ENCODE measurements around the gene USHBP1. TPM values are rescaled to one million over a fixed set of nuclear protein-coding genes. Genes with fewer than 3 reads are reported as not detected.

Gene USHBP1
- total and polyA plus RNA-seq, 12 donors: 0.71 to 23.6 (median 5.3) TPM

DNA sequence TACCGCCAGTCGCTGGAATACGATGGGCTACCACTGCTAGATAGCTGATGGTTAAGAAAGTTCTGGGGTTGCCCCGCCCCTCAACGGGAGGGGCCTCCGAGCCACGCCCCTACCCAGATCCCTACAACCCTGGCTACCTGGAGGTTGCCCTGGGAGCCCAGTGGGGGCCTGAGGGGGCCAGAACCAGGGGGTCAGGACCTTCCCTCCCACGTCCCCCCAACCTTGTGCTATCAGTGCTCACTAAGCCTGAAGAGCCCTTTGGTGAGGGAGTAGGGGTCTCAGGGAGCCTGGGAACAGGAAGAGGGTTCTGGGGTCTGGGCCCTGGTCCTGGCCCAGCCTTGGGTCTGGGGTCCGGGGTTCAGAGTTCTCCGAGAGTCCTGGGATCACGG is 29.6 kb downstream of the USHBP1 start:
- Histone ChIP-seq H3K27ac (peak overlapping the region; percentile 5 to 89 (median 46)), H3K36me3 (replicated peaks in 1 of 2) (peaks cover 0 to 32% of the 10 kb centered on the region in 2 donors), H3K9me3 (replicated peaks in 1 of 3) (no peaks in the 10 kb centered on the region), H3K27me3 (no peaks in the 10 kb centered on the region), H3K4me1 (replicated peaks in 1 of 2) (peaks cover 21 to 23% of the 10 kb centered on the region in 2 donors), H3K4me3 (peak overlapping the region in 2 of 4 donors; percentile 10 to 86)
- TF ChIP-seq, protein P1, sequence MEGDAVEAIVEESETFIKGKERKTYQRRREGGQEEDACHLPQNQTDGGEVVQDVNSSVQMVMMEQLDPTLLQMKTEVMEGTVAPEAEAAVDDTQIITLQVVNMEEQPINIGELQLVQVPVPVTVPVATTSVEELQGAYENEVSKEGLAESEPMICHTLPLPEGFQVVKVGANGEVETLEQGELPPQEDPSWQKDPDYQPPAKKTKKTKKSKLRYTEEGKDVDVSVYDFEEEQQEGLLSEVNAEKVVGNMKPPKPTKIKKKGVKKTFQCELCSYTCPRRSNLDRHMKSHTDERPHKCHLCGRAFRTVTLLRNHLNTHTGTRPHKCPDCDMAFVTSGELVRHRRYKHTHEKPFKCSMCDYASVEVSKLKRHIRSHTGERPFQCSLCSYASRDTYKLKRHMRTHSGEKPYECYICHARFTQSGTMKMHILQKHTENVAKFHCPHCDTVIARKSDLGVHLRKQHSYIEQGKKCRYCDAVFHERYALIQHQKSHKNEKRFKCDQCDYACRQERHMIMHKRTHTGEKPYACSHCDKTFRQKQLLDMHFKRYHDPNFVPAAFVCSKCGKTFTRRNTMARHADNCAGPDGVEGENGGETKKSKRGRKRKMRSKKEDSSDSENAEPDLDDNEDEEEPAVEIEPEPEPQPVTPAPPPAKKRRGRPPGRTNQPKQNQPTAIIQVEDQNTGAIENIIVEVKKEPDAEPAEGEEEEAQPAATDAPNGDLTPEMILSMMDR (IDR thresholded peaks at IDR 0.05): no peak
- no peak for TF ChIP-seq POLR2A (IDR thresholded peaks at IDR 0.05)
- WGBS, 4 donors: 10 to 23% (median 16%) methylated on average over 7 to 11 of the region's 11 CpGs
- DNase-seq: peak in 6 of 7 donors; percentile 60 to 77 (median 70)
- intact Hi-C loops (cut with DNase I): no loop called here

DNA sequence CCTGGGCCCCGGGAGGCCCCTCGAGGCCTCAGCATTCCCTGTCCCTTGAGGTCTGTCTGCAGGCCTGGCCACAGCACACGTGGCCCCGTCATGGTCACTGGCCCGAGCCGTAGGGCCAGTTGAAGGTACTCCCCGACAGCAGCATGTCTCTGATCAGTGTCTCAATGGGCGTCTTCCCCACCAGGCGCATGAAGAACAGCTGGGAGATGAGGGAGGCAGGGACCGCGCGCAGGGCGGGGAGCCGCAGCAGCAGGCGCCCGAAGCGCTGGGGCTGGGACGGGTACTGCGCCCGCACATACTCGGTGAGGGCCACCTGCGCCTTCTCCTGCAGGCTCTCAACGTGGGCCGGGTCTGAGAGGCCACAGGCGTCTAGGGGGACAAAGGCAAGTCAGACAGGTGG is 32.3 kb downstream of the USHBP1 start:
- H3K36me3 ChIP-seq (replicated peaks in 1 of 2): peaks cover 0 to 31% of the 10 kb centered on the region in 2 donors
- intact Hi-C loops (cut with DNase I): no loop called here
- no peak for DNase-seq

DNA sequence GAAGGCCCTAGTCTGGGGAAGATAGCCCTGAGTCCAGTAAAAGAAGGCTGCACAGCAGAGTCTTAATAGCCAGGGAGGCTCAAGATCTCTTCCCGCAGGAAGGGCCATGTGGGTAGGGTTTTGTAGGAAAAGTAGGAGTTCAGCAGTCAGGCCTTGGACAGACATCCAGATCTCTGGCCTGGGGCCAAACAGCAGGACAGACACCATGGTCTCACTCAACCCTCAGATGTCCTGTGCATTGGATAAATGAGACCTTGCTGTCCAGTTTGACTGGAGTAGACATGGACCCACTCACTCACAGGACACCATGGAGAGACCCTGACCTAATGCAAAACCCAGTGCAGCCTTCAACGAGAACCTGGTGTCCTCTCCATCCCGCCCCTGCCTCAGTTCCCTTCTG is 34.7 kb downstream of the USHBP1 start:
- 83 to 94% (median 89%) methylated on average over 3 of the region's 3 CpGs for WGBS, 4 donors
- peaks cover 15 to 24% of the 10 kb centered on the region in 2 donors for H3K4me1 ChIP-seq (replicated peaks in 1 of 2)
- H3K4me3 ChIP-seq: no peak overlapping the region
- intact Hi-C loops (cut with DNase I): no loop called here
- no peaks in the 10 kb centered on the region for H3K9me3 ChIP-seq (replicated peaks in 1 of 3)
- TF ChIP-seq, protein P1 (IDR thresholded peaks at IDR 0.05): no peak
- no peak for TF ChIP-seq POLR2A (IDR thresholded peaks at IDR 0.05)
- peaks cover 0 to 31% of the 10 kb centered on the region in 2 donors for H3K36me3 ChIP-seq (replicated peaks in 1 of 2)
- H3K27me3 ChIP-seq: no peaks in the 10 kb centered on the region
- no peak for DNase-seq
- no peak overlapping the region for H3K27ac ChIP-seq

More for the DNA sequence above, 32.3 kb downstream of the USHBP1 start:
- peaks cover 21 to 29% of the 10 kb centered on the region in 2 donors for H3K4me1 ChIP-seq (replicated peaks in 1 of 2)
- no peak overlapping the region for H3K4me3 ChIP-seq
- no peaks in the 10 kb centered on the region for H3K27me3 ChIP-seq
- TF ChIP-seq, protein P1 (IDR thresholded peaks at IDR 0.05): no peak
- TF ChIP-seq POLR2A (IDR thresholded peaks at IDR 0.05): no peak
- no peak overlapping the region for H3K27ac ChIP-seq
- H3K9me3 ChIP-seq (replicated peaks in 1 of 3): no peaks in the 10 kb centered on the region
- WGBS, 4 donors: 86 to 89% (median 88%) methylated on average over 12 to 25 of the region's 25 CpGs

DNA sequence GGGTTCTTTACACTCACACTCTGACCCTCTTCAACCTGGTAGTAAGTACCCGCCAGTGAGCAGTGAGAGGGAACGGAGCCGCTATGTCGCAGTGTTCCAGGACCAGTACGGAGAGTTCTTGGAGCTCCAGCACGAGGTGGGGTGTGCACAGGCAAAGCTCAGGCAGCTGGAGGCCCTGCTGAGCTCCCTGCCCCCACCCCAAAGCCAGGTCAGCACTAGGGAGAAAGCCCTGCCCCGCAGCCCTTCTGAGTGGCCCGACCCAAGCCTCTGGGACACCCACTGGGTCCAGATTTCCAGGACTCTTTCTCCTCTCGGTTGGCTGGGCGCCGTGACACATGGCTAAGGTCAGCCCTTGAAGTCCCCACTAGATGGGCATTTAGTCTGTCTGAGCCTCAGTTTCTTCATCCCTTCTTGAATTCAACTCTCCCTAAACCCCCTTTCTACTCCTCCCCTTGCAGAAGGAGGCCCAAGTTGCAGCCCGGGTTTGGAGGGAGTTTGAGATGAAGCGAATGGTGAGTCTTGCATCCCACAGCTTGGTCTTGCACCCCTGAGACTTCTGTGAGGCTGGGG is 36.7 kb downstream of the USHBP1 start:
- Histone ChIP-seq H3K27me3 (no peaks in the 10 kb centered on the region), H3K36me3 (replicated peaks in 1 of 2) (peaks cover 0 to 23% of the 10 kb centered on the region in 2 donors), H3K4me1 (replicated peaks in 1 of 2) (peaks cover 10 to 16% of the 10 kb centered on the region in 2 donors), H3K27ac (peak overlapping the region in 1 of 5 donors; percentile 87), H3K9me3 (replicated peaks in 1 of 3) (no peaks in the 10 kb centered on the region), H3K4me3 (no peak overlapping the region)
- 81 to 91% (median 85%) methylated on average over 10 to 13 of the region's 13 CpGs for WGBS, 4 donors
- intact Hi-C loops (cut with DNase I): no loop called here
- TF ChIP-seq POLR2A (IDR thresholded peaks at IDR 0.05): no peak
- TF ChIP-seq, protein P1 (IDR thresholded peaks at IDR 0.05): no peak
- peak in 1 of 7 donors; percentile 16 for DNase-seq
